Midbrain (tissue), 1 donor: ENCODE results near the gene CNTN5.

Experiments used
- DNase-seq: peaks from one replicate; lab custom pipeline; 2025; lab: John Stamatoyannopoulos, UW

CNTN5 gene

GRCh38 chr11:99920956-99921355, 900.2 kb downstream of the CNTN5 start:
- DNase-seq, result no peak

DNA sequence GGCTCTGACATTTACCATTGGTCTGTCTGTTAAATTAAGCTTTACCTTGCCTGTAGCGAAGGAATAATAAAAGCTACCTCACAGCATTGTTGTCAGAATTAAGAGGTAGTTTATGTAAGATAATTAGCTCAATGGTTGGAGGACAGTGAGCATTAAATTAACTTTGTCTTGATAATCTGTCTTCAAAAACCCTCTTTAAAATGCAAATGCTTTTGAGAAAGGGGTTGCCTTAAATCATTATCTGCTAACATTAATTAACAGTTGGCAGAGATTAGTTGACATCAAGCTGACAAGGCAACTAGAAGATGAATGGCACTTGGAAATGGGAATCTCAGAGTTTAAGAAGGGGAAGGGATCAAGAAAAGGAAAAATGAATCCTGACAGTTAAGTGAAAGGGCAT, 905.2 kb downstream of the CNTN5 start:
- DNase-seq, result no peak

DNA sequence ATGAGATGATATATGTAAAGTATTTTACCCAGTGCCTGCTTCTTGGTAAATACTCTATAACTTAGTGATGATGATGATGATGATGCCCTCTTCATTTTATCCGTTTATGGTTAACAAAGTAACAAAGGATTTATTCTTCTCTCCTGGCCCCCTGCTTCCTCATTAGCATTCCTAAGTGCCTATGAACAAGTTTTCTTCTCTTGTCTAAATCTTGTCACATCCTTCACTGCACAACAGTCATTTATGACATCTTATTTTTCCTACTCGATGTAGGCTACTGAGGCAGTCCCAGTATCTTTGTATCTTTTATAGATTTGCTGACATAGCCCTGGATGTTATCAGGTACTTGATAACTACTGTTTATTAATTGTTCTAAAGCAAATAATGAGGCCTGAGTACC, 911.9 kb downstream of the CNTN5 start:
- DNase-seq, result no peak

DNA sequence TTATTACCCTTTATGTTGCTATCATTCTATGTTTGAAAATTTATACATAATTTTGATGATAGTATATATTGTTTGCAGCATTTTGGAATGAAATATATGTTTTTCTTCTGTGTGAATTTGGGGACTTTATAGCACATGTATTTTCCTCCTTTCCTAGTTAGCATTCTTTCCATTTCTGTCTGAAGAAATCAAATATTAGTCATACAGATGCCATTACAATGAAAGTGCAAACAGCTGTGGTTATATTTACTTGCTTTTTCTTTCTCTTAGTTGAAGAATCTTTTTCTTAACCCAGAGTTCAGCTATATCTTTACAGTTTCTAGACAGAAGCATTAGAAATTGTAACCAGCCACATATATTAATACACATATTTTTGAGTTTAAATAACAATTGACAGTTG, 913.3 kb downstream of the CNTN5 start:
- DNase-seq, result no peak

GRCh38 chr11:99937330-99937729, 916.6 kb downstream of the CNTN5 start:
- no peak for DNase-seq

GRCh38 chr11:99952816-99953215, 932.1 kb downstream of the CNTN5 start:
- no peak for DNase-seq

GRCh38 chr11:99960536-99960935, 939.8 kb downstream of the CNTN5 start:
- no peak for DNase-seq

DNA sequence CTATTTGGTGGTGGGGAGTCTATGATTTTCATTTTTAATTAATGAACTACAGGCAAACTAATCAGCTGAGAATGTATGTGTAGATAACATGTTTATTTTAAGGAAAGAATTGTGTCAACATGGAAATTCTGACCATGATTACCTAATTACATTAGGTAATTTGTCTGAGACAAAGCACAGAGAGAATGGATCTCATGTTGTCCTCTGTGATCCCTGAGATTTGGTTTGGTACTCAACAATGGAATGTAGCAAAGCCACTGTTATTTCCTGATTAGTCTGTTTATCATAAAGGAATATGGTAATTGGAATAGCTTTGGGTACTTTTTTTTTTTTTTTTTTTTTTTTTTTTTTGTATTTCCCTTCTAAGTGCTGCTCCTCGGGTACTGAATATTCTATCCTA, 947.6 kb downstream of the CNTN5 start:
- DNase-seq, result no peak

DNA sequence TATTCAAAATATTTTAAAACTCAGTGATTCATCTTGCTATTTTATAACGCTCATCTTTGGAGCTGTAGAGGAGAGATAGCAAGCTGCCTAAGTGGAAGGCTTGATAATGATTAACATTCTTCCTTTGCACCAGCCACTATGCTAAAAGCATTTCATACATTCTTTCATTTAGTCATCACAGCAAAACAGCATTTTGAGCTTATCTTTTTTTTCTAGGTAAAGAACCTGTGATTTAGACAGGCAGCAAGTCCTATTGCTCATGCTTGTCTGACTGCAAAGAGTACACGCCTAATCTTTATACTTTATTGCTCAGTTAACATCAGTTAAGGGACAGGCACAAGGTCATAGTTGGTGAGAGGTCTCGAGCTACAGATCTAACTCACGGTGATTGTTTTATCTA, 953.2 kb downstream of the CNTN5 start:
- DNase-seq, result no peak

GRCh38 chr11:99979042-99979441, 958.3 kb downstream of the CNTN5 start:
- no peak for DNase-seq

DNA sequence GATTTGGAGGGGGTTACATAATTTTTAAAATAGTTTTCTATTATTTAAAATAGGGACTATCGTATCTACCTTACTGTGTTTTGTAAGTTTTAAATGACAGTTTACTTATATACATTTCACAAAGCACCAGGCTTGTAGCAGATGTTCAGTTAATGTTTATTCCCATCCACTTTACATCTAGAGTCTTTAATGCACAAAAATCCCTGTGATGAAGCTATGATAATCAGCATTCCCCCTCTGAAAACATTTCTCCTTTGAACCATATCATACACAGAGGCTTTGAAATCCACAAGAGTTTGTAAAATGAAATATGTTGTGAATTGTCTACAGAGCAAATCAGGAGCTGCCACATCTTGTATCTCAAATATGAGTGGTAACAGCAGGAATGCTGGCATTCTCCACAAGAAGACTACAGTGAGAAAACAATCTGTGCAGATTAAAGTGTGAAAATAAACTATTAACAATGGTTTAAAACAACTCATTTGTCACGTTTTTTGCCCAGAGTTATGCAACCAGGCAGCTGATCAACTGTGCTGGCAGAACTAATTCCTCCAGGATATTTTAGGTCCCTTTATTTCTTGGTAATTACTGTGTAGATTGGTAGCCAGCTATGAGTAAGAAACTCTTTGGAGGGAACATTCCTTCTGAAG, 967.2 kb downstream of the CNTN5 start:
- no peak for DNase-seq

DNA sequence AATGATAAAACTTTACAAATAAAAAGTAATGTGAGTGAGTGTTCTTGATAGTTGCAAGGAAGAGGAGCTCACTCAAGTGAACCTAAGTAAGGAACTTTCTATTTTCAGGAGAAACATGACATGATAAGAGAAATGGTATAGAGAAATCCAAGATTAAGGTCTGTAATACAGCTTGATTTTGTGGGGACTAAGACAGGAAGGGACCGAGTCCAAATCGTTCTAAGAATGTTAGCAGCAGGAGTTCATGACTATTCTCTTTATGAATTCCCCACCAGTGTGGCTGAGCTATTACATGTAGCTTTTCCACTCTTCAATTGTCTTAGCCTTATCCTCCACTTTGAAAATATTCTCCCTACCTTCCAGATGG, 967.7 kb downstream of the CNTN5 start:
- no peak for DNase-seq

GRCh38 chr11:100003985-100004384, 983.2 kb downstream of the CNTN5 start:
- no peak for DNase-seq

DNA sequence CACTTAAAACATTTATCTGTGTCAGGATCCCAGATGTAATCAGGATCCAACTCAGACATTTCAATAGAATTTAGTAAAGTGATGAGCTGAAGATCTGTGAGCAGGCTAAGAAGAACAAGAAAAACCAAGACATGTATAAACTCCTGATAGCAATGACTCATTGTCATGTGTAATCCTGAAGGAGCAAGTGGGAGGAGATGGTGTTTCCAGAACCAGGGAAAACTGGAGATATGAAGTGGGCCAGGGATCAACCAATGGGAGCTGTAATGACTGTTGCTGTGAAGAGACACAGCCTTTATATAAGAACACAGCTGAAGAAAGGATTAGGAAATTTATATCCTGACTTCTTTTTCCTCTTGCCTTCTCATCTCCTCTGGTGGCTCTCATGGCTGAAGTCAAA, 983.8 kb downstream of the CNTN5 start:
- no peak for DNase-seq

- no peak for DNase-seq
These were observed 987.7 kb downstream of the CNTN5 start for GRCh38 chr11:100008417-100008816.

DNA sequence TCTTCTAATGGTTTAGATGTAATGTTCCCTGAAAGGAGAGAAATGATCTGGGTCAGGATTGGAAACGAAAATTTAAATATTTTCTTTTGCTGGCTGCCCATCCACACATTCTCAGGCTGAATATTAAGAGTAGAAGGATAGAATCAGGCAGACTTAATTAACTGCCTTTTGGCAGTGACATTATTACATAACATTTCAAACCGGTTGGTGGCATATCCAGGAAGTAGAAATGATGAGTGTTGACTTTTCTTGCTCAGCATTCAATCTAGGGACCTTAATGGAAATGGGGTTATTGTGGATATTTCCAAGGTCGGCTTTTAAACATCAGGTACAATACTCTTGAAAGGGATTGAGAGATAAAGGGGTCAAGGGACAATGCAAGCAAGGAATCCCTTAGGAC, 989.0 kb downstream of the CNTN5 start:
- DNase-seq, result no peak

- DNase-seq, result no peak
These were observed 989.6 kb downstream of the CNTN5 start for GRCh38 chr11:100010393-100010792.

GRCh38 chr11:100011697-100012096, 990.9 kb downstream of the CNTN5 start:
- DNase-seq, result no peak

- no peak for DNase-seq
These were observed 992.3 kb downstream of the CNTN5 start for GRCh38 chr11:100013011-100013410.

DNA sequence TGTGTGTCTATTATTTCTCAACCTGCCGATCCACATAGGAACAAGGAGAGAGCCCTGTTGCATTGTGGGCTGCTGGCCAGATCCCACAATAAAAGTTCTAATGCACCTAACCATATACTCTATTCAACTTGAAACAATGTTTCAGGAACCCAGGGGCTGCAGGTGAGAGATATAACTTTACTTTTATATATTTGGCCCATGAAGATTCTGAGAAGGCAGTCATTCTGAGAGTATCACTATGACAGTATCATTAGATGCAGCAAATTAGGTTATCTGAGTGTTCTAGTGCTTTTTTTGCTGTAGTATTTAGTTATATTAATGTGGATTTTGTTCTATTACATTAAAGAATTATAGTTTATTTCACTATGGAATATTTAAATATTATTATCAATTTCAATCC, 1011.2 kb downstream of the CNTN5 start:
- no peak for DNase-seq

DNA sequence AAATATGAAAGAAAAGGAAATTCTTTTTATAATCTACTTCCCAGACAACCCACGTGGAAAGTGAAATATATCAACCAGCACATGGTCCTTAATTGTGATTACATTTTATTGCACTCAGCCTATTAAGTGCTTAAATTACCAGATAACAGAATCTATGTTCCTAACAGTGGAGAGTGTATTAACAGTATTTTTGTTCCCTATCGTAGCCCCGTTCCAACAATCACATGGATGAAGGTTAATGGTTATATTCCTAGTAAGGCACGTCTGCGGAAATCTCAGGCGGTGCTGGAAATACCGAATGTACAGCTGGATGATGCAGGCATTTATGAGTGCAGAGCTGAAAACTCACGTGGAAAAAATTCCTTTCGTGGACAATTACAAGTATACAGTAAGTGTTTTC, 1040.3 kb downstream of the CNTN5 start:
- DNase-seq, result no peak

DNA sequence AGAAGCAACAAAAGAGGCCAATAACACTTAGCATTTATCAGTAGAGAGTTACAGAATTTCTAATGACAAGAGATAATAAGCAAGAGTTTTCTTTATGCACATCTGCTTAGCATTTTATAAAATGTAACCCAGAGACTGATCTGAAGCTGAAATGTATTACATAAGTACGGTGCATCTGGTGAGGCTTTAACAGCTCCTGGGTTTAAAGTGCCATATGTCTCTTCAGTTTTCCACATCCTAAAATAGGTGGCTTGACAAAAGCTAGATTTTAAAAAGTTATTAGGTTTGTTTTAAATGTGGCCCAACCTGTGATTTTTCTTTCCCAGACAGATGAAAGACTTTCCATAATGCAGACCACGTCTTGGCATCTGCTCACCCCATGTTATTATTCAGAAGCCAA, 1045.7 kb downstream of the CNTN5 start:
- no peak for DNase-seq

DNA sequence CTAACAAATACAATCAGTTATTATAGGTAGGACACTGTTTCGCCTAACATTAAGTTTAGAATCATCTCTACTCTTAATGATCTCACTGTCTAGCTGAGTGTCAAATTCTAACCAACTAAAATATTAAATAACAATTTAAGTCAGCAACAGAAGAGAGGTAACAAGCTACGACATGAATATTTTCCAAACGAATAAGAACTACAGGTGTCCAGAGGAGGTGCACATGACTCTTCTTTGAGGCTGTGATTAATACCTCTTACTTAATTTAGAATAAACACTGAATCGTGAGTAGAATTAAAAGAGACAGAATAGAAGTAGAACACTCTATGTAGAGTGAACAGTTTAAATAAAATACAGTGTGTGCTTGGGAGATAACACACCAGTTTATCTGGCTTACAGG, 1047.4 kb downstream of the CNTN5 start:
- no peak for DNase-seq

- no peak for DNase-seq
These were observed 1051.4 kb downstream of the CNTN5 start for GRCh38 chr11:100072131-100072530.

DNA sequence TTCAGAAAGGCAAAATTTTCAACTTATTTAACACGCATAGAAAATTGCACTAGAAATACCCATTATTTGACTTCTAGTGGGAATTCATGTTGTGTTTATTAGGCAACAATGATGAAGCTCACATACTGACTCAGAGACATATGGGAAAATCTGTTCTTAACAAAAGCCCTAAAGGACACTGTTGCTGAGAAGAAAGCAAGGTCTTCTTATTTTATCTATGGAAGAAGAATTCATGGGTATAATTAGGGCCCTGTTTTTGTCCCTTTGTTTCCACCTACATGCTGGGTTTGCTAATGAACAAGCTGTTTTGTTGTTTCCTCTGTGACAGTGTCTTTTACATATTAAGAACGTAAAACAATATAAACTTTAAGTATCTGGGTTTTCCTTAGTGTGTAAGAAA, 1059.6 kb downstream of the CNTN5 start:
- DNase-seq, result no peak
